Body of pancreas (tissue), 4 donors: Measurements from ENCODE around the gene VPS45. TPM values are rescaled to one million over a fixed set of nuclear protein-coding genes. Genes with fewer than 3 reads are reported as not detected.

Experiments
- ATAC-seq: fragments of 150-250 bp; one replicate; pipeline ENCODE4 v1.9.1; 2016
- DNase-seq, 4 donors: peaks; one replicate each; pipeline ENCODE4 v3.0.0-alpha.2; 2019
- H3K27ac ChIP-seq, 4 donors: fragments of 200-600 bp; sonication (generic); 1 replicate in 3 of 4; 2 replicates in 1 of 4; pipeline versions ENCODE4 v1.5.1 to v1.6.1; 2016 to 2019; ENCODE audit warnings: mild to moderate bottlenecking in 1 of 4, mixed read lengths in 1 of 4, moderate library complexity in 1 of 4
- H3K27me3 ChIP-seq, 2 donors: fragments of 200-600 bp; sonication (generic); one replicate each; pipeline ENCODE4 v1.6.0; 2016; ENCODE audit warnings: mild to moderate bottlenecking in 1 of 2
- H3K36me3 ChIP-seq, 2 donors: fragments of 200-600 bp; sonication (generic); replicated peaks in 1 of 2; 2 replicates each; pipeline ENCODE4 v1.5.1; 2016; ENCODE audit warnings: low read depth in 2 of 2; ENCODE audit not compliant: insufficient read depth in 1 of 2
- H3K4me1 ChIP-seq: fragments of 200-600 bp; sonication (generic); one replicate; pipeline ENCODE4 v1.6.0; 2016
- H3K4me3 ChIP-seq, 2 donors: fragments of 200-600 bp; sonication (generic); 1 replicate in 1 of 2; 2 replicates in 1 of 2; pipeline ENCODE4 v1.5.1; 2016 to 2019
- H3K9me3 ChIP-seq, 3 donors: fragments of 200-600 bp; sonication (generic); 1 replicate in 2 of 3; 2 replicates in 1 of 3; pipeline ENCODE4 v1.5.1; 2016
- POLR2A ChIP-seq, 3 donors: fragments of 450-650 bp; IDR thresholded peaks; one replicate each; pipeline ENCODE4 v1.6.1; 2016; ENCODE audit warnings: antibody characterized with exemption in 3 of 3, mild to moderate bottlenecking in 2 of 3
- WGBS, 2 donors: methylation state at CpG; one replicate each; pipeline ENCODE4 v1.1.5; 2017; 5-methylcytosine and 5-hydroxymethylcytosine counted together
- intact Hi-C: fragments of 100-400 bp; cut with DNase I; formaldehyde crosslinking; loops from one replicate; pipeline ENCODE4 v1.15.1; 2023
- total RNA-seq, 2 donors: library from RNA; depleted of rRNA; stranded (reverse); fragments of >200 nt; gene quantifications; one replicate each; pipeline ENCODE4 v1.1.0, GENCODE V29; 2016
- TF ChIP-seq, protein P1 (sequence below), 7 experiments: fragments of 450-650 bp in 4 of 7; fragments of 200-600 bp in 3 of 7; sonication (generic) in 3 of 7; IDR thresholded peaks; one replicate each; pipeline ENCODE4 v1.5.1; 2016 to 2019; ENCODE audit warnings: antibody characterized with exemption in 7 of 7

Gene VPS45
- total RNA-seq, 2 donors from 2014 or later = 30.9 to 34.3 TPM

- H3K9me3 ChIP-seq = no peaks in the 10 kb centered on the region
- intact Hi-C loops = no loop called here
- H3K36me3 ChIP-seq = no peaks in the 10 kb centered on the region
- H3K27me3 ChIP-seq = no peaks in the 10 kb centered on the region
- 52 to 61% methylated on average over 5 of the region's 5 CpGs for WGBS, 2 donors
- H3K4me3 ChIP-seq = no peak overlapping the region
- H3K4me1 ChIP-seq = no peaks in the 10 kb centered on the region
- TF ChIP-seq POLR2A (IDR thresholded peaks at IDR 0.05) = no peak
- TF ChIP-seq, protein P1, sequence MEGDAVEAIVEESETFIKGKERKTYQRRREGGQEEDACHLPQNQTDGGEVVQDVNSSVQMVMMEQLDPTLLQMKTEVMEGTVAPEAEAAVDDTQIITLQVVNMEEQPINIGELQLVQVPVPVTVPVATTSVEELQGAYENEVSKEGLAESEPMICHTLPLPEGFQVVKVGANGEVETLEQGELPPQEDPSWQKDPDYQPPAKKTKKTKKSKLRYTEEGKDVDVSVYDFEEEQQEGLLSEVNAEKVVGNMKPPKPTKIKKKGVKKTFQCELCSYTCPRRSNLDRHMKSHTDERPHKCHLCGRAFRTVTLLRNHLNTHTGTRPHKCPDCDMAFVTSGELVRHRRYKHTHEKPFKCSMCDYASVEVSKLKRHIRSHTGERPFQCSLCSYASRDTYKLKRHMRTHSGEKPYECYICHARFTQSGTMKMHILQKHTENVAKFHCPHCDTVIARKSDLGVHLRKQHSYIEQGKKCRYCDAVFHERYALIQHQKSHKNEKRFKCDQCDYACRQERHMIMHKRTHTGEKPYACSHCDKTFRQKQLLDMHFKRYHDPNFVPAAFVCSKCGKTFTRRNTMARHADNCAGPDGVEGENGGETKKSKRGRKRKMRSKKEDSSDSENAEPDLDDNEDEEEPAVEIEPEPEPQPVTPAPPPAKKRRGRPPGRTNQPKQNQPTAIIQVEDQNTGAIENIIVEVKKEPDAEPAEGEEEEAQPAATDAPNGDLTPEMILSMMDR (IDR thresholded peaks at IDR 0.05) = no peak
- H3K27ac ChIP-seq = no peak overlapping the region
- DNase-seq (no peak), ATAC-seq (no peak)
Observed at GRCh38 chr1:150111670-150112069, 44.1 kb downstream of the VPS45 start.

DNA sequence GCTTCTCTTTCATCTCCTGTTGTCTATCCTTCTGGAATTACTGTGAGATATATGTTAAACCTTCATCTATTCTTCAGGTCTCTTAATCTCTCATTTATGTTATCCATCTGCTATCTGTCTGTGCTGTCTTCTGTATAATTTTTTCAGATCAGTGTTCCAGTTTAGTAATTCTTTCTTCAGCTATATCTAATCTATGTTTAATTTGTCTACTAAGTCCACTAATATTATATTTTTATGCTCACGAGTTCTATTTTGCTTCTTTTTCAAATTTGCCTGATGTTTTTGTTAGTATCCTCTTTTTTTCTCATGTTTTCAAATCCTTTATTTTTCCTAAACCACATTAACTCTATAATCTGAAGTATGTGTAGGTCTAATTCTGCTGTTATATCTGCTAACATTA, 47.5 kb downstream of the VPS45 start:
- H3K4me1 ChIP-seq = no peaks in the 10 kb centered on the region
- no peak for ATAC-seq
- no peak for TF ChIP-seq POLR2A (IDR thresholded peaks at IDR 0.05)
- TF ChIP-seq, protein P1 (IDR thresholded peaks at IDR 0.05) = no peak
- H3K27ac ChIP-seq = no peak overlapping the region
- H3K36me3 ChIP-seq = no peaks in the 10 kb centered on the region
- H3K4me3 ChIP-seq = no peak overlapping the region
- no peaks in the 10 kb centered on the region for H3K9me3 ChIP-seq
- WGBS, 2 donors = 95% methylated on average over 1 of the region's 1 CpG
- intact Hi-C loops = no loop called here
- no peaks in the 10 kb centered on the region for H3K27me3 ChIP-seq
- no peak for DNase-seq

- no peak for DNase-seq
- no peak for ATAC-seq
- Histone ChIP-seq H3K27me3 (no peaks in the 10 kb centered on the region), H3K36me3 (no peaks in the 10 kb centered on the region), H3K27ac (no peak overlapping the region), H3K4me1 (no peaks in the 10 kb centered on the region), H3K4me3 (no peak overlapping the region), H3K9me3 (no peaks in the 10 kb centered on the region)
- WGBS, 2 donors = 77 to 92% methylated on average over 2 of the region's 2 CpGs
- intact Hi-C loops = no loop called here
- TF ChIP-seq POLR2A (IDR thresholded peaks at IDR 0.05) = no peak
- TF ChIP-seq, protein P1 (IDR thresholded peaks at IDR 0.05) = no peak
Observed at GRCh38 chr1:150118716-150119115, 51.1 kb downstream of the VPS45 start.

GRCh38 chr1:150121236-150121862, 53.8 kb downstream of the VPS45 start:
- no peaks in the 10 kb centered on the region for H3K4me1 ChIP-seq
- H3K27ac ChIP-seq = no peak overlapping the region
- intact Hi-C loops = no loop called here
- no peaks in the 10 kb centered on the region for H3K36me3 ChIP-seq
- TF ChIP-seq, protein P1 (IDR thresholded peaks at IDR 0.05) = no peak
- no peak for TF ChIP-seq POLR2A (IDR thresholded peaks at IDR 0.05)
- WGBS, 2 donors = 58% methylated on average over 1 of the region's 1 CpG
- H3K9me3 ChIP-seq = no peaks in the 10 kb centered on the region
- H3K27me3 ChIP-seq = no peaks in the 10 kb centered on the region
- DNase-seq = no peak
- ATAC-seq = no peak
- no peak overlapping the region for H3K4me3 ChIP-seq

GRCh38 chr1:150126811-150127210, 59.2 kb downstream of the VPS45 start:
- Histone ChIP-seq H3K27ac (no peak overlapping the region), H3K4me3 (no peak overlapping the region), H3K9me3 (no peaks in the 10 kb centered on the region), H3K36me3 (no peaks in the 10 kb centered on the region), H3K4me1 (no peaks in the 10 kb centered on the region), H3K27me3 (no peaks in the 10 kb centered on the region)
- TF ChIP-seq, protein P1 (IDR thresholded peaks at IDR 0.05) = no peak
- no peak for TF ChIP-seq POLR2A (IDR thresholded peaks at IDR 0.05)
- intact Hi-C loops = no loop called here
- 89 to 94% methylated on average over 2 of the region's 2 CpGs for WGBS, 2 donors
- no peak for DNase-seq
- ATAC-seq = no peak
